A549 (cell line): ENCODE measurements around the gene NR3C2. TPM values are rescaled to one million over a fixed set of nuclear protein-coding genes. Genes with fewer than 3 reads are reported as not detected.

Experiments used
- ATAC-seq, 2 experiments: fragments of 200-7000 bp in 1 of 2; fragments of >200 bp in 1 of 2; cut with Nextera tagmentation in 1 of 2; cut with Tn5 transposase in 1 of 2; 3 replicates each; pipeline versions ENCODE4 v1.8.0 to v1.9.1; 2018 to 2020; ENCODE audit warnings: mild to moderate bottlenecking in 1 of 2, moderate library complexity in 1 of 2
- CTCF ChIA-PET: fragments of 300-600 bp; sonication (Branson Sonifier 250); formaldehyde crosslinking; extraction: SDS; loops from one replicate; lab custom pipeline; 2021; ENCODE audit warnings: antibody characterized with exemption, inconsistent platforms; lab: Yijun Ruan, JAX
- POLR2A ChIA-PET: fragments of 350-600 bp; formaldehyde crosslinking; extraction: SDS; loops from one replicate; lab custom pipeline; 2021; ENCODE audit warnings: antibody characterized with exemption, inconsistent platforms; lab: Yijun Ruan, JAX
- DNase-seq, 2 experiments: peaks; one replicate each; pipeline versions ENCODE4 v3.0.0 to v3.0.0-alpha.2; 2011 to 2016; ENCODE audit warnings: low read depth in 1 of 2, low spot score in 1 of 2
- FAIRE-seq: peaks from 2 replicates; lab custom pipeline; 2011; peaks lifted over from hg19 to GRCh38; lab: Jason Lieb, UNC
- H3K27ac ChIP-seq, 2 experiments: fragments of >200 bp; sonication (Bioruptor Twin); formaldehyde crosslinking; 3 replicates each; pipeline ENCODE4 v1.5.1; 2016 to 2017
- H3K4me1 ChIP-seq: fragments of >200 bp; sonication (Bioruptor Twin); formaldehyde crosslinking; 3 replicates; pipeline ENCODE4 v1.6.1; 2016
- H3K4me2 ChIP-seq: fragments of >200 bp; sonication (Bioruptor Twin); formaldehyde crosslinking; 3 replicates; pipeline ENCODE4 v1.6.1; 2016
- H3K4me3 ChIP-seq: fragments of >200 bp; sonication (Bioruptor Twin); formaldehyde crosslinking; 3 replicates; pipeline ENCODE4 v1.5.1; 2016
- H3K9me3 ChIP-seq: fragments of >200 bp; sonication (Bioruptor Twin); formaldehyde crosslinking; 3 replicates; pipeline ENCODE4 v1.6.1; 2016
- ATOH8 ChIP-seq: fragments of 250-450 bp; sonication (Bioruptor Pico); IDR thresholded peaks from 2 replicates; pipeline ENCODE4 v1.5.0; 2020; ENCODE audit warnings: low read depth, mild to moderate bottlenecking, moderate library complexity
- CBX2 ChIP-seq: fragments of 200-600 bp; sonication (generic); IDR thresholded peaks from 2 replicates; pipeline ENCODE4 v1.6.1; 2016; ENCODE audit warnings: low read depth, mild to moderate bottlenecking, borderline replicate concordance
- CBX8 ChIP-seq: fragments of 200-600 bp; sonication (generic); IDR thresholded peaks from 2 replicates; pipeline ENCODE4 v1.6.1; 2016
- CEBPB ChIP-seq, 2 experiments: fragments of >200 bp in 1 of 2; sonication (Bioruptor Twin) in 1 of 2; formaldehyde crosslinking in 1 of 2; IDR thresholded peaks; 2 replicates each; pipeline ENCODE4 v1.6.1; 2012 to 2016
- CTCF ChIP-seq: fragments of >200 bp; sonication (Bioruptor Twin); formaldehyde crosslinking; IDR thresholded peaks from 3 replicates; pipeline ENCODE4 v1.5.1; 2016
- E2F6 ChIP-seq: IDR thresholded peaks from 2 replicates; pipeline ENCODE4 v1.6.1; 2012; ENCODE audit warnings: low read depth, borderline replicate concordance
- EHF ChIP-seq: fragments of 250-450 bp; sonication (Bioruptor Pico); IDR thresholded peaks from 2 replicates; pipeline ENCODE4 v1.5.0; 2020; ENCODE audit warnings: mild to moderate bottlenecking
- ELK1 ChIP-seq: fragments of 150-350 bp; IDR thresholded peaks from 2 replicates; pipeline ENCODE4 v1.6.1; 2014; ENCODE audit warnings: low read depth, mild to moderate bottlenecking, low read length
- EP300 ChIP-seq, 2 experiments: fragments of >200 bp; sonication (Bioruptor Twin); formaldehyde crosslinking; IDR thresholded peaks; 2 replicates in 1 of 2; 3 replicates in 1 of 2; pipeline ENCODE4 v1.6.1; 2016 to 2017
- ESRRA ChIP-seq: fragments of 150-350 bp; IDR thresholded peaks from 2 replicates; pipeline ENCODE4 v1.6.1; 2014; ENCODE audit warnings: mild to moderate bottlenecking, low read length, borderline replicate concordance
- FOSB ChIP-seq: fragments of 250-450 bp; sonication (Bioruptor Pico); IDR thresholded peaks from 2 replicates; pipeline ENCODE4 v1.5.0; 2020; ENCODE audit warnings: mild to moderate bottlenecking, moderate library complexity
- FOXS1 ChIP-seq: fragments of 250-450 bp; sonication (Bioruptor Pico); IDR thresholded peaks from 2 replicates; pipeline ENCODE4 v1.5.0; 2020; ENCODE audit warnings: mild to moderate bottlenecking, moderate library complexity
- GATA3 ChIP-seq: IDR thresholded peaks from 2 replicates; pipeline ENCODE4 v1.6.1; 2012; ENCODE audit warnings: borderline replicate concordance
- HMGXB4 ChIP-seq: fragments of 250-450 bp; sonication (Bioruptor Pico); IDR thresholded peaks from 2 replicates; pipeline ENCODE4 v1.5.0; 2021; ENCODE audit warnings: mild to moderate bottlenecking, moderate library complexity, borderline replicate concordance
- HOXA7 ChIP-seq: fragments of 250-450 bp; sonication (Bioruptor Pico); IDR thresholded peaks from 2 replicates; pipeline ENCODE4 v1.5.0; 2020; ENCODE audit warnings: mild to moderate bottlenecking, moderate library complexity
- KDM1A ChIP-seq: fragments of 200-600 bp; sonication (generic); IDR thresholded peaks from 2 replicates; pipeline ENCODE4 v1.6.1; 2016; ENCODE audit warnings: low read depth, mild to moderate bottlenecking
- MAZ ChIP-seq: fragments of 150-350 bp; IDR thresholded peaks from 2 replicates; pipeline ENCODE4 v1.6.1; 2014; ENCODE audit warnings: antibody characterized with exemption, low read depth, low read length, borderline replicate concordance
- POLR2AphosphoS2 ChIP-seq: conservative IDR thresholded peaks from 2 replicates; pipeline ENCODE4 v1.6.1; 2012; ENCODE audit warnings: low read length, improper control_type of control experiment, inconsistent platforms
- RAD21 ChIP-seq, 2 experiments: fragments of >200 bp in 1 of 2; sonication (Bioruptor Twin) in 1 of 2; formaldehyde crosslinking in 1 of 2; IDR thresholded peaks in 1 of 2; conservative IDR thresholded peaks in 1 of 2; 2 replicates in 1 of 2; 3 replicates in 1 of 2; pipeline ENCODE4 v1.6.1; 2012 to 2018; ENCODE audit warnings: inconsistent platforms in 1 of 2
- REST ChIP-seq: fragments of 200-600 bp; sonication (generic); IDR thresholded peaks from 2 replicates; pipeline ENCODE4 v1.6.1; 2016; ENCODE audit warnings: antibody characterized with exemption, mild to moderate bottlenecking, moderate library complexity
- SMC3 ChIP-seq: fragments of >200 bp; sonication (Bioruptor Twin); formaldehyde crosslinking; IDR thresholded peaks from 3 replicates; pipeline ENCODE4 v1.6.1; 2018; ENCODE audit warnings: inconsistent platforms
- TFCP2L1 ChIP-seq: fragments of 250-450 bp; sonication (Bioruptor Pico); IDR thresholded peaks from 2 replicates; pipeline ENCODE4 v1.5.0; 2021; ENCODE audit warnings: mild to moderate bottlenecking
- ZFP36 ChIP-seq: fragments of 450-650 bp; IDR thresholded peaks from 2 replicates; pipeline ENCODE4 v1.6.1; 2014; ENCODE audit warnings: borderline replicate concordance; ENCODE audit not compliant: partially characterized antibody
- WGBS: methylation state at CpG from one replicate; pipeline ENCODE4 v1.1.6; 2017; ENCODE audit errors: missing lambda C conversion rate; 5-methylcytosine and 5-hydroxymethylcytosine counted together
- polyA plus RNA-seq, 4 experiments: library from polyadenylated mRNA; depleted of rRNA in 3 of 4; stranded (reverse); fragments of >200 nt; fragmentation: RNase III in 1 of 4; extraction: RNeasy Plus Mini Kit Qiagen cat#74134 plus additional on column Dnase treatment in 1 of 4; gene quantifications; 2 replicates in 3 of 4; 3 replicates in 1 of 4; pipeline ENCODE4 v1.2.3, GENCODE V29; 2011 to 2017

The NR3C2 gene
- polyA plus RNA-seq, 2 of the 4 experiments (the other 2 are of a cell fraction), result 0.01 to 0.03 TPM

- Histone ChIP-seq H3K9me3 (no peaks in the 10 kb centered on the region), H3K4me3 (no peak overlapping the region), H3K27ac (no peak overlapping the region), H3K4me1 (no peaks in the 10 kb centered on the region), H3K4me2 (no peak overlapping the region)
- CTCF ChIA-PET, result no interaction called here
- FAIRE-seq (no peak), ATAC-seq (no peak), DNase-seq (no peak)
- WGBS, result 52% methylated on average over 11 of the region's 11 CpGs
- TF ChIP-seq KDM1A, result no peak
- no peak for TF ChIP-seq ZFP36
- TF ChIP-seq CBX2, result no peak
- TF ChIP-seq MAZ, result no peak
- TF ChIP-seq ESRRA, result no peak
- TF ChIP-seq CTCF, result no peak
- no peak for TF ChIP-seq E2F6
- TF ChIP-seq CBX8, result no peak
- no peak for TF ChIP-seq FOSB (CRISPR knock-in tag)
- no peak for TF ChIP-seq CEBPB (IDR thresholded peaks at IDR 0.05)
- no peak for TF ChIP-seq TFCP2L1 (CRISPR knock-in tag)
- TF ChIP-seq ATOH8 (CRISPR knock-in tag), result no peak
- no peak for TF ChIP-seq SMC3
- TF ChIP-seq, all 56 proteins: peak for 0
- POLR2A ChIA-PET, result no interaction called here
These were observed 227.6 kb downstream of the NR3C2 start for GRCh38 chr4:148214529-148215166.

GRCh38 chr4:148211533-148211932, 230.7 kb downstream of the NR3C2 start:
- ATAC-seq, result no peak
- no peak overlapping the region for H3K4me3 ChIP-seq
- no peak overlapping the region for H3K27ac ChIP-seq
- TF ChIP-seq FOXS1 (CRISPR knock-in tag) (no peak), EP300 (IDR thresholded peaks at IDR 0.05) (no peak), E2F6 (no peak), FOSB (CRISPR knock-in tag) (no peak), ESRRA (no peak), HMGXB4 (CRISPR knock-in tag) (no peak), GATA3 (no peak), HOXA7 (no peak), RAD21 (conservative IDR thresholded peaks at IDR 0.05 in 1 of 2, IDR thresholded peaks at IDR 0.05 in 1 of 2) (no peak), POLR2AphosphoS2 (no peak), REST (no peak), ELK1 (no peak), EHF (CRISPR knock-in tag) (no peak)
- H3K4me2 ChIP-seq, result no peak overlapping the region
- H3K9me3 ChIP-seq, result no peaks in the 10 kb centered on the region
- 21% methylated on average over 3 of the region's 3 CpGs for WGBS
- POLR2A ChIA-PET, result no interaction called here
- no peak for FAIRE-seq
- DNase-seq, result no peak
- CTCF ChIA-PET, result interaction anchor here (1.0 kb wide), 1 partner anchor 11 kb away, joined by 3 read pairs; no protein-coding TSS in a partner anchor
- no peaks in the 10 kb centered on the region for H3K4me1 ChIP-seq
